ENCODE data around the gene ASCC2.

ASCC2 gene

GRCh38 chr22:29819501-29819900 is 18.6 kb downstream of the ASCC2 start:
- DNase-seq (ENCODE audit: low read depth, low spot score): no peak

DNA sequence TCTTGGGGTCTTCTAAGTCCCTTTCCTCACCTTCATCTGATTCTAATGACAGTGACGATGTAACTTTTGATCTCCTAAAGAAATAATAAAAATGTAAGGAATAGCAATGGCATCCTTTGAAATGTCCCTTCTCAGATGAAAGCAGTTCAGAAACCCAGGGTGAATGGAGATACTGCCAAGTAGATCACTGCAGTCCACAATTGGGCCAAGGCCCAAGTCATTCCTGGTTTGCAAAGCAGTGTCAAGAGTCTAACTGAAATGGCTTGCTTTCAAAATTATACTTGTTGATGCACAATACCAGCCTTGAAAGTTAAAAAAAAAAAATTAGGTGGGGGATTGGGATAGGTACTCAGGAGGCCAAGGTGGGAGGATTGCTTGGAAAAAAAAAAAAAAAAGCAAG is 20.4 kb downstream of the ASCC2 start:
- no peak for DNase-seq (ENCODE audit: low read depth, low spot score)

GRCh38 chr22:29816980-29817379 is 21.1 kb downstream of the ASCC2 start:
- DNase-seq (ENCODE audit: low read depth, low spot score): no peak

- no peak for DNase-seq (ENCODE audit: low read depth, low spot score)
Measured at GRCh38 chr22:29816539-29816938, 21.5 kb downstream of the ASCC2 start.

GRCh38 chr22:29816128-29816527 is 21.9 kb downstream of the ASCC2 start:
- no peak for DNase-seq (ENCODE audit: low read depth, low spot score)

DNA sequence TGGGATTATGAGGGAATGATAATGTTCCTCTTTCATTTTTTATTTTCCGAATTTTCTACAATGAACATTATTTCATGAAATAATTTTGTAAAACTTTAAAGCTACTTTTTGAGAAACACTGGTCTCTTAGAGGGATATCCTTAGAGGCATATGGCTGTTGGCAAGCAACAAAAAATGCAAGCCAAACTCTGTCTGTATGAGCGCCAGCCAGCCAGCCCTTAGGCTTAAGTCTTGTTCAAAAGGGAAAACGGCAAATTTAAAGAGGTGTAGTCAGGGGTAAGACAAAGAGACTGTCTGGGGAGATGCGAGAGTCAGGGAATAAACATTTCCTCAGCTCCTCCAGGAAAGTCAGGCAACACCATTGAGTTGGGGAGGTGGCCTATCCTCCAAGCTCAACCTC is 22.5 kb downstream of the ASCC2 start:
- no peak for DNase-seq (ENCODE audit: low read depth, low spot score)

DNA sequence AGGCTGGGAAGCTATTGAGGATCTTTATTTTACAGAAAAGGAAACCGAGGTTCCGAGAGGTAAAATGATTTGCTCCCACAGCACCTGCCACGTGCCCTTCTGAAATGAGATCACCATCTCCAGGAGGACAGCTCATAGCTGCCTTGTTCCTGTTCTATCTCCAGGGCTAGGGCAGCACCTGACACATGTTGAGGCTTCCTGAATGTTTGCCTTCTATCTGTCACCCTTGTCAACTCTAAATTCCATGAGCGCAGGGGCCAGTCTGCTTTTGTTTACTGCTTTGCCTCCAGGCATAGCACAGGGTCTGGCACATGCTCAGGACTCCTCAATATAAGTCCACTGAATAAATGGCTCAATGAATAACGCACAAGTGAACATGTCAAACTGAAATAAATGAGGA is 24.1 kb downstream of the ASCC2 start:
- no peak for DNase-seq (ENCODE audit: low read depth, low spot score)

GRCh38 chr22:29813563-29813962 is 24.5 kb downstream of the ASCC2 start:
- DNase-seq (ENCODE audit: low read depth, low spot score): no peak

- DNase-seq (ENCODE audit: low read depth, low spot score): no peak
Measured at GRCh38 chr22:29813126-29813525, 24.9 kb downstream of the ASCC2 start.

- DNase-seq (ENCODE audit: low read depth, low spot score): no peak
Measured at GRCh38 chr22:29811377-29811776, 26.7 kb downstream of the ASCC2 start.

DNA sequence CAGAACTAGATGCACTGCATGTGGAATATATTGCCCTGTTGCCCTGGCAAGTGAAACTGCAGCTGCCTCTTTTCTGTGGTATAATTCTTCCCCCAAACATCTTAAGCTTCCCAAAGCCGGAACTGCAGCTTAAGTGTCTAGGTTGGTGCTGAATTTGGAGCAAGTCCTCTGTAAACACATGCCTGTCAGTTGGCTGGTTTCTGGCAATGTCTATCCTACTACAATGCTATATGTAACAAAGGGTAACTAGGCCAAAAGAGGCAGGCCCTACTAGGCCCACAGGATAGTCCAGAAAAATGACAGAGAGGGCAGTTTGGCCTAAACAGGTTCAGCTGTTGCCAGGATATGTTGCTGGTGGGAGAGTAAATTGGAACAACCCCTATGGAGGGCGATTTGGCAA is 27.9 kb downstream of the ASCC2 start:
- no peak for DNase-seq (ENCODE audit: low read depth, low spot score)

- no peak for DNase-seq (ENCODE audit: low read depth, low spot score)
Measured at GRCh38 chr22:29806196-29806595, 31.9 kb downstream of the ASCC2 start.

- DNase-seq (ENCODE audit: low read depth, low spot score): no peak
Measured at GRCh38 chr22:29804985-29805384, 33.1 kb downstream of the ASCC2 start.

- DNase-seq (ENCODE audit: low read depth, low spot score): no peak
Measured at GRCh38 chr22:29803190-29803589, 34.9 kb downstream of the ASCC2 start.

GRCh38 chr22:29801796-29802195 is 36.3 kb downstream of the ASCC2 start:
- DNase-seq (ENCODE audit: low read depth, low spot score): no peak

DNA sequence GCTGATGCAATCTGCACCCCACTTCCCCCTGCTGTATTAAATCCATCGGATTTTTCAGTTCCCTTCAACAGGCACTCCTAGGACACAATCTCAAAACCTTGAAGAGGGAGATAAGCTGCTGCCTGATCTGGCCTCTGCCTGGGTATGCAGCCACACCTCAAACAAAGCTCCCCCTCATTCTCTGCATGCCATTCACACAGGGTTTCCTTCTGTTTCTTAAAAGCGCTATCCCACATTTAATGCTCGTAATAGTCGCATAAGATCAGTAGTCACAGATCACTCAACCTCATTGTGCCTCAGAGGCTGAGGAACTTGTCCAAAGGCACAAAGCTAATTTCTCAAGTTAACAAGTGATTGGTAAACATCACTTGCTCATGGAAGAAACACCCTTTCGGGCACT is 36.9 kb downstream of the ASCC2 start:
- DNase-seq (ENCODE audit: low read depth, low spot score): no peak

GRCh38 chr22:29799217-29799680 is 38.8 kb downstream of the ASCC2 start:
- DNase-seq (ENCODE audit: low read depth, low spot score): peak; percentile 4

- DNase-seq (ENCODE audit: low read depth, low spot score): no peak
Measured at GRCh38 chr22:29798801-29799200, 39.3 kb downstream of the ASCC2 start.

- DNase-seq (ENCODE audit: low read depth, low spot score): no peak
Measured at GRCh38 chr22:29798318-29798717, 39.8 kb downstream of the ASCC2 start.

GRCh38 chr22:29797351-29797750 is 40.7 kb downstream of the ASCC2 start:
- DNase-seq (ENCODE audit: low read depth, low spot score): no peak

GRCh38 chr22:29795663-29796062 is 42.4 kb downstream of the ASCC2 start:
- DNase-seq (ENCODE audit: low read depth, low spot score): no peak

DNA sequence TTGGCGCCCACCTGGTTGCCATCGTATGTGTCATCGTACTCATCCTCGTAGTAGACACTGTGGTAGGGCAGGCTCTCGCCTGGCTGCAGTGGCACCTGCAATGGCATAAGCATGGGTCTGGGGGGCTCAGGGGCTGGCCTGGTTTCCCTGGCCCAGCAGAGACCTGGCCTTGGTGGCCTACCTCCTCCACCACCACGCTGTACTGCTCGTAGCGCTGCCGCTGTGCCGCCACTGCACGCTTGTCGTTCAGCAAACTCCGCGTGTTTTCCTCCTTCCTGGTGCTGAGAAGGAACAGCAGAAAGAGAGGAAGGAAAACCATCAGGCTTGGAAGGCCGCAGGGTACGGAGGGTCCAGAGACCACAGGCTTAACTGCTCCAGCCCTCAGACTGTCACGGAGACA is 44.7 kb downstream of the ASCC2 start:
- DNase-seq (ENCODE audit: low read depth, low spot score): no peak

DNA sequence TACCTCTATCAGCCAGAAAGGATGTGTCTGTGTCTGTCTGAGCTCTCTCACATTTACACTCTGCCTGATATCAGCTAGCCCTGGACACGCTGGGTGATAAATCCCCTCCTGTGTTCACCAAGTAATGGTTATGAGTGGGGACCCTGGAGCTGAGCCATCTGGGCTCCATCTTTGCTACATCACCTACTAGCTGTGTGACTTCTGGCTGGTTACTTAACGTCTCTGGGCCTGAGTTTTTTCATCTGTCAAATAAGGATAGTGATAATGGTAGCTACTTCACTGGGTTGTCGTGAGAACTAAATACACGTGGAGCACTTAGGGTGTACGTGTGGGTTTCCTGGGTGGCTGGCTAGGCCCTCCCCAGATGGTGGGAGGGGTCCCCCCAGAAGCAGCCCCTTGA is 48.0 kb downstream of the ASCC2 start:
- DNase-seq (ENCODE audit: low read depth, low spot score): no peak
